Measurements from ENCODE around the gene KCNH2. TPM values are rescaled to one million over a fixed set of nuclear protein-coding genes. Genes with fewer than 3 reads are reported as not detected.

Gene KCNH2
- total and polyA plus RNA-seq, 2 experiments from 2014 or later: 2.6 to 14.7 TPM

- no peak overlapping the region for H3K27ac Mint-ChIP-seq
- TF ChIP-seq ZNF114 (CRISPR knock-in tag; IDR thresholded peaks at IDR 0.05): no peak
- no peak for TF ChIP-seq STAT1 (IDR thresholded peaks at IDR 0.05; ENCODE audit: unreplicated experiment)
- no peaks in the 10 kb centered on the region for H4K20me1 ChIP-seq (replicated peaks; ENCODE audit: insufficient read depth)
- peaks cover 20% of the 10 kb centered on the region for H3K4me1 Mint-ChIP-seq
- no peaks in the 10 kb centered on the region for H3K36me3 Mint-ChIP-seq (ENCODE audit: low read depth)
- H3K4me3 Mint-ChIP-seq: no peak overlapping the region
- H3K27me3 Mint-ChIP-seq (ENCODE audit: insufficient read depth, low read depth, poor library complexity): peaks cover 19% of the 10 kb centered on the region
- H3K4me3 ChIP-seq: no peak overlapping the region
- H3K9me3 Mint-ChIP-seq: no peaks in the 10 kb centered on the region
- no peaks in the 10 kb centered on the region for H3K9me2 ChIP-seq (ENCODE audit: insufficient read depth)
- ATAC-seq (no peak), DNase-seq (ENCODE audit: low spot score) (no peak)
- no peaks in the 10 kb centered on the region for H3K36me3 ChIP-seq (ENCODE audit: insufficient read depth)
- H3K27ac ChIP-seq (ENCODE audit: low read depth): no peak overlapping the region
- H2AFZ ChIP-seq: no peak overlapping the region
- H3K79me2 ChIP-seq (replicated peaks; ENCODE audit: insufficient read depth): no peaks in the 10 kb centered on the region
- H3K27me3 ChIP-seq (ENCODE audit: insufficient read depth): peaks cover 1% of the 10 kb centered on the region; the same call in 1 of the 2 replicates
- no peak overlapping the region for H3K4me2 ChIP-seq
- H3F3A ChIP-seq (replicated peaks; ENCODE audit: low read depth): 0 out of 2 replicates have a peak, but pooled peaks cover 3% of the 10 kb centered on the region
- H3K4me1 ChIP-seq (ENCODE audit: insufficient read depth): peaks cover 3% of the 10 kb centered on the region
Observed at GRCh38 chr7:150942591-150943452, 35.3 kb downstream of the KCNH2 start.

- Mint-ChIP-seq H3K36me3 (ENCODE audit: low read depth) (no peaks in the 10 kb centered on the region), H3K27me3 (ENCODE audit: insufficient read depth, low read depth, poor library complexity) (peaks cover 20% of the 10 kb centered on the region), H3K4me1 (peaks cover 19% of the 10 kb centered on the region), H3K9me3 (no peaks in the 10 kb centered on the region), H3K4me3 (no peak overlapping the region), H3K27ac (no peak overlapping the region)
- H3K27me3 ChIP-seq (ENCODE audit: insufficient read depth): no peaks in the 10 kb centered on the region
- H3K4me1 ChIP-seq (ENCODE audit: insufficient read depth): no peaks in the 10 kb centered on the region
- peak overlapping the region; percentile 38; the same call in 1 of the 2 replicates for H2AFZ ChIP-seq
- H3K27ac ChIP-seq (ENCODE audit: low read depth): no peak overlapping the region
- H3K4me2 ChIP-seq: no peak overlapping the region
- no peaks in the 10 kb centered on the region for H3K79me2 ChIP-seq (replicated peaks; ENCODE audit: insufficient read depth)
- ATAC-seq: peak; percentile 58
- no peaks in the 10 kb centered on the region for H3K36me3 ChIP-seq (ENCODE audit: insufficient read depth)
- H4K20me1 ChIP-seq (replicated peaks; ENCODE audit: insufficient read depth): no peaks in the 10 kb centered on the region
- no peaks in the 10 kb centered on the region for H3K9me2 ChIP-seq (ENCODE audit: insufficient read depth)
- H3K4me3 ChIP-seq: no peak overlapping the region
- H3F3A ChIP-seq (replicated peaks; ENCODE audit: low read depth): 0 out of 2 replicates have a peak, but pooled peaks cover 3% of the 10 kb centered on the region
- no peak for DNase-seq (ENCODE audit: low spot score)
- TF ChIP-seq CREB1 (CRISPR knock-in tag; IDR thresholded peaks at IDR 0.05; ENCODE audit: low read depth) (no peak), ZNF462 (CRISPR knock-in tag; IDR thresholded peaks at IDR 0.05) (no peak), STAT1 (IDR thresholded peaks at IDR 0.05; ENCODE audit: unreplicated experiment) (no peak), NANOG (IDR thresholded peaks at IDR 0.05; ENCODE audit: borderline replicate concordance) (no peak), EZH2 (IDR thresholded peaks at IDR 0.05; ENCODE audit: low read depth, unreplicated experiment) (no peak), ETS1 (IDR thresholded peaks at IDR 0.05) (no peak), ZNF331 (CRISPR knock-in tag; IDR thresholded peaks at IDR 0.05; ENCODE audit: low read depth) (no peak), JUNB (IDR thresholded peaks at IDR 0.05; ENCODE audit: unreplicated experiment) (no peak), ZNF114 (CRISPR knock-in tag; IDR thresholded peaks at IDR 0.05) (no peak), POLR2AphosphoS5 (IDR thresholded peaks at IDR 0.05; ENCODE audit: low read depth) (no peak), CTCF (conservative IDR thresholded peaks at IDR 0.05; ENCODE audit: low read depth in 2 of 2) (no peak)
Observed at GRCh38 chr7:150942001-150942590, 36.0 kb downstream of the KCNH2 start.

Data from GM23338 (cell line).